Measurements from ENCODE around the gene RICTOR.

Gene RICTOR

GRCh38 chr5:38932854-38933408 is 141.3 kb downstream of the RICTOR start:
- DNase-seq (ENCODE audit: low read depth): no peak
- H3K4me3 ChIP-seq (ENCODE audit: low read depth, low read length): no peak overlapping the region
- no peak for TF ChIP-seq CTCF (IDR thresholded peaks at IDR 0.05; ENCODE audit: control insufficient read depth, extremely low read depth, insufficient read depth)

GRCh38 chr5:38931731-38932130 is 142.5 kb downstream of the RICTOR start:
- H3K4me3 ChIP-seq (ENCODE audit: low read depth, low read length): no peak overlapping the region
- DNase-seq (ENCODE audit: low read depth): no peak
- no peak for TF ChIP-seq CTCF (IDR thresholded peaks at IDR 0.05; ENCODE audit: control insufficient read depth, extremely low read depth, insufficient read depth)

- DNase-seq (ENCODE audit: low read depth): no peak
- H3K4me3 ChIP-seq (ENCODE audit: low read depth, low read length): no peak overlapping the region
- TF ChIP-seq CTCF (IDR thresholded peaks at IDR 0.05; ENCODE audit: control insufficient read depth, extremely low read depth, insufficient read depth): no peak
Observed at GRCh38 chr5:38929838-38930237, 144.4 kb downstream of the RICTOR start.

GRCh38 chr5:38927470-38927869 is 146.7 kb downstream of the RICTOR start:
- no peak for TF ChIP-seq CTCF (IDR thresholded peaks at IDR 0.05; ENCODE audit: control insufficient read depth, extremely low read depth, insufficient read depth)
- no peak overlapping the region for H3K4me3 ChIP-seq (ENCODE audit: low read depth, low read length)
- no peak for DNase-seq (ENCODE audit: low read depth)

GRCh38 chr5:38926121-38926520 is 148.1 kb downstream of the RICTOR start:
- H3K4me3 ChIP-seq (ENCODE audit: low read depth, low read length): no peak overlapping the region
- DNase-seq (ENCODE audit: low read depth): no peak
- no peak for TF ChIP-seq CTCF (IDR thresholded peaks at IDR 0.05; ENCODE audit: control insufficient read depth, extremely low read depth, insufficient read depth)

- no peak for DNase-seq (ENCODE audit: low read depth)
- TF ChIP-seq CTCF (IDR thresholded peaks at IDR 0.05; ENCODE audit: control insufficient read depth, extremely low read depth, insufficient read depth): no peak
- no peak overlapping the region for H3K4me3 ChIP-seq (ENCODE audit: low read depth, low read length)
Observed at GRCh38 chr5:38925154-38925925, 148.9 kb downstream of the RICTOR start.

All from LNCaP clone FGC (cell line).